GM18867 (cell line): ENCODE measurements around the gene RIMS4.

Source experiments
- ATAC-seq: cut with Tn5 transposase; IDR thresholded peaks from one replicate; pipeline ENCODE4 v1.9.1; 2021; ENCODE audit warnings: mild to moderate bottlenecking, moderate library complexity; ENCODE audit not compliant: unreplicated experiment

RIMS4 gene

GRCh38 chr20:44810391-44811149 is at the start of gene RIMS4:
TSS of gene RIMS4 (minus strand) at chr20:44810546. CDS start at chr20:44810271, 275 bp downstream.
- ATAC-seq: no peak

- no peak for ATAC-seq
These were observed 48.4 kb upstream of the RIMS4 start for GRCh38 chr20:44858606-44859360.

- ATAC-seq: no peak
These were observed 46.6 kb upstream of the RIMS4 start for GRCh38 chr20:44856856-44857448.

- ATAC-seq: no peak
These were observed 46.1 kb upstream of the RIMS4 start for GRCh38 chr20:44856442-44856841.

GRCh38 chr20:44851545-44851944 is 41.2 kb upstream of the RIMS4 start:
- no peak for ATAC-seq

GRCh38 chr20:44850837-44851236 is 40.5 kb upstream of the RIMS4 start:
- no peak for ATAC-seq

GRCh38 chr20:44850272-44850671 is 39.9 kb upstream of the RIMS4 start:
- ATAC-seq: no peak

GRCh38 chr20:44849703-44850102 is 39.4 kb upstream of the RIMS4 start:
- no peak for ATAC-seq

GRCh38 chr20:44848254-44849015 is 38.1 kb upstream of the RIMS4 start:
- ATAC-seq: no peak

GRCh38 chr20:44843876-44844275 is 33.5 kb upstream of the RIMS4 start:
- ATAC-seq: no peak

- no peak for ATAC-seq
These were observed 31.6 kb upstream of the RIMS4 start for GRCh38 chr20:44841955-44842354.

- ATAC-seq: no peak
These were observed 30.5 kb upstream of the RIMS4 start for GRCh38 chr20:44840826-44841225.

GRCh38 chr20:44839481-44839880 is 29.1 kb upstream of the RIMS4 start:
- ATAC-seq: no peak

- ATAC-seq: no peak
These were observed 28.2 kb upstream of the RIMS4 start for GRCh38 chr20:44838521-44838920.

GRCh38 chr20:44837946-44838345 is 27.6 kb upstream of the RIMS4 start:
- ATAC-seq: no peak

GRCh38 chr20:44836601-44837120 is 26.3 kb upstream of the RIMS4 start:
- no peak for ATAC-seq

- no peak for ATAC-seq
These were observed 25.4 kb upstream of the RIMS4 start for GRCh38 chr20:44835661-44836221.

- no peak for ATAC-seq
These were observed 24.8 kb upstream of the RIMS4 start for GRCh38 chr20:44835116-44835515.

GRCh38 chr20:44834693-44835092 is 24.3 kb upstream of the RIMS4 start:
- ATAC-seq: no peak

- no peak for ATAC-seq
These were observed 23.1 kb upstream of the RIMS4 start for GRCh38 chr20:44833437-44833836.

GRCh38 chr20:44832724-44833123 is 22.4 kb upstream of the RIMS4 start:
- ATAC-seq: no peak
